Adipocyte (in vitro differentiated cells): Measurements from ENCODE around the gene ACTN1.

ENCODE experiments used
- DNase-seq: peaks from one replicate; pipeline ENCODE4 v3.0.0-alpha.2; 2015; ENCODE audit warnings: low read depth
- H3K27me3 ChIP-seq: replicated peaks from 2 replicates; pipeline ENCODE4 v1.7.0; 2013; ENCODE audit warnings: mild to moderate bottlenecking, low read length, moderate library complexity; ENCODE audit not compliant: control insufficient read depth, insufficient read depth
- H3K36me3 ChIP-seq: 2 replicates; pipeline ENCODE4 v1.7.0; 2013; ENCODE audit warnings: low read length, mild to moderate bottlenecking, moderate library complexity; ENCODE audit not compliant: control insufficient read depth, insufficient read depth, severe bottlenecking
- H3K4me1 ChIP-seq: 2 replicates; pipeline ENCODE4 v1.7.0; 2013; ENCODE audit warnings: mild to moderate bottlenecking, low read length, moderate library complexity; ENCODE audit not compliant: control insufficient read depth, insufficient read depth
- H3K4me3 ChIP-seq: 2 replicates; pipeline ENCODE4 v1.7.0; 2013; ENCODE audit warnings: mild to moderate bottlenecking, low read length, moderate library complexity
- H3K9ac ChIP-seq: 2 replicates; pipeline ENCODE4 v1.7.0; 2013; ENCODE audit warnings: mild to moderate bottlenecking, low read length, moderate library complexity
- H3K9me3 ChIP-seq: 2 replicates; pipeline ENCODE4 v1.7.0; 2013; ENCODE audit warnings: mild to moderate bottlenecking, low read length, moderate library complexity; ENCODE audit not compliant: control insufficient read depth

Gene ACTN1

DNA sequence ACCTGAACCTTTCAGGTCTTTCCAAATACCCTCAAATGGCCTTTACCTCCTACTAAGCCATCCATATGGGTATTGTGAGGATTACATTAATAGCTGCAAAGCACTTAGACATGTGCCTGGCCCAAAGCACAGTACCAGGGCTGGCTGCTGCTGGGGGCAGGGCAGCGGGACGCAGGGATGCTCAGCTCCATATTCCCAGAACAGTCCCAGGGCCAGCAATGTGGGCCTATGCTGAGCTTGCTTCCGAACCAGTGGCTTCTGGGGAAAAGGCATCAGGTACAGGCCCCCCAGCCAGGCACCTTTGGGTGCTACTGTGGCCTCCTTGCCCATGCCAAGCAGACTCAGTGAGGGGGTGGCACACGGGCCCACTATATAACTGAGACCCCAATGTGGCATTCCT is 10.4 kb downstream of the ACTN1 start:
- Histone ChIP-seq H3K36me3 (peaks cover 41% of the 10 kb centered on the region), H3K4me3 (no peak overlapping the region), H3K9ac (no peak overlapping the region), H3K9me3 (no peaks in the 10 kb centered on the region), H3K4me1 (peaks cover 41% of the 10 kb centered on the region), H3K27me3 (no peaks in the 10 kb centered on the region)
- no peak for DNase-seq

- H3K36me3 ChIP-seq = peaks cover 34% of the 10 kb centered on the region
Measured at GRCh38 chr14:68968051-68968450, 11.1 kb downstream of the ACTN1 start.

DNA sequence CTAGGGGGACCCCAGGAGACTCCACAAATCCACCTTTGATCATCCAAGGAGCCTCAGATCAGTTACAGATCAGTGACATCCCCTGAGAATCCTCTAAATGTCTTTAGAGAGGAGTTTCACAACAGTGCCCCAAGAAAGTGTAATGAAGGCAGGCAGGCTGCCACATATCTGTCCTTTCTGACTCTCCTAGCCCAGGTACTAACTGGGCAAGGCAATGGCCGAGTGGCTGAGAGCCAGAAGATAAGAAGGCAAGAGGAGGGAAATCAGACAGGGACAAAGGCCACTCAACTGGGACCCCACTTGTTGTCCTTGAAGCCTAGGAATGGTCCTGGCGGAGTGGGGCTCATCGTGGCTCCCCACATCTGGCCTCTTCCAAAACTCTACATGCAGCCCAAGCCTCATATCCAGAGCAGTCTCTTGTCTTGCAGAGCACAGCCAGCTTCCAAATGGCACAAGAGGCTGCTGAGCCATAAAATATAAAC is 11.6 kb downstream of the ACTN1 start:
- Histone ChIP-seq H3K9me3 (no peaks in the 10 kb centered on the region), H3K27me3 (no peaks in the 10 kb centered on the region), H3K36me3 (peaks cover 29% of the 10 kb centered on the region), H3K4me1 (peaks cover 45% of the 10 kb centered on the region), H3K9ac (no peak overlapping the region), H3K4me3 (no peak overlapping the region)
- DNase-seq = no peak

More at GRCh38 chr14:68968051-68968450, 11.1 kb downstream of the ACTN1 start:
- Histone ChIP-seq H3K9me3 (no peaks in the 10 kb centered on the region), H3K4me3 (no peak overlapping the region), H3K27me3 (no peaks in the 10 kb centered on the region), H3K9ac (no peak overlapping the region), H3K4me1 (peaks cover 45% of the 10 kb centered on the region)
- no peak for DNase-seq

- peaks cover 23% of the 10 kb centered on the region for H3K36me3 ChIP-seq
- no peak overlapping the region for H3K4me3 ChIP-seq
- H3K9ac ChIP-seq = no peak overlapping the region
- H3K4me1 ChIP-seq = peaks cover 45% of the 10 kb centered on the region
- H3K27me3 ChIP-seq = no peaks in the 10 kb centered on the region
- no peaks in the 10 kb centered on the region for H3K9me3 ChIP-seq
- no peak for DNase-seq
Measured at GRCh38 chr14:68966872-68967301, 12.2 kb downstream of the ACTN1 start.

- Histone ChIP-seq H3K36me3 (peaks cover 11% of the 10 kb centered on the region), H3K4me3 (no peak overlapping the region)
Measured at GRCh38 chr14:68965261-68965761, 13.8 kb downstream of the ACTN1 start.

GRCh38 chr14:68964300-68965093 is 14.6 kb downstream of the ACTN1 start:
- Histone ChIP-seq H3K4me3 (no peak overlapping the region), H3K4me1 (peaks cover 38% of the 10 kb centered on the region), H3K36me3 (peaks cover 11% of the 10 kb centered on the region), H3K9ac (no peak overlapping the region), H3K27me3 (no peaks in the 10 kb centered on the region), H3K9me3 (no peaks in the 10 kb centered on the region)
- DNase-seq = peak; percentile 51

More at GRCh38 chr14:68965261-68965761, 13.8 kb downstream of the ACTN1 start:
- H3K27me3 ChIP-seq = no peaks in the 10 kb centered on the region
- peaks cover 45% of the 10 kb centered on the region for H3K4me1 ChIP-seq
- H3K9me3 ChIP-seq = no peaks in the 10 kb centered on the region
- no peak for DNase-seq
- H3K9ac ChIP-seq = no peak overlapping the region

DNA sequence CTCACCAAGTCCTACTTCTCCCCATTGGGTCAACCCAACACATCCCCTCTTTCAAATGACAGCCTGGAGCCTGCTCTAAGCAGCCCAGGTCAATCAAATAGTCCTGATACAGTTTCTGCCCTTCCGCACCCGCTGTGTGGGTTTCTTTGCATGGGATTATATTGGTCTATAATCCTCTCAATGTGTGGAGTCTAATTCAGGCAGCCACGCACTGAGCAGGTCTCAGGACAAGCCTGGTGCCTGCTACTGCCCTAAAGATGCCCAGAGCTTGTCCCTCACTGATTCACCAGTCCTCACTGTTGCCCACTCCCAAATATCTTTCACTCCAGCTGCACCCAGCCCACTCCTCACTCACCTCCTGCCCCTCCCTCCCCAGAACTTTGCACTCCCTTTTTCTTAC is 16.4 kb downstream of the ACTN1 start:
- Histone ChIP-seq H3K9me3 (no peaks in the 10 kb centered on the region), H3K4me1 (peaks cover 47% of the 10 kb centered on the region), H3K36me3 (peaks cover 8% of the 10 kb centered on the region), H3K4me3 (no peak overlapping the region), H3K27me3 (no peaks in the 10 kb centered on the region), H3K9ac (no peak overlapping the region)
- no peak for DNase-seq

DNA sequence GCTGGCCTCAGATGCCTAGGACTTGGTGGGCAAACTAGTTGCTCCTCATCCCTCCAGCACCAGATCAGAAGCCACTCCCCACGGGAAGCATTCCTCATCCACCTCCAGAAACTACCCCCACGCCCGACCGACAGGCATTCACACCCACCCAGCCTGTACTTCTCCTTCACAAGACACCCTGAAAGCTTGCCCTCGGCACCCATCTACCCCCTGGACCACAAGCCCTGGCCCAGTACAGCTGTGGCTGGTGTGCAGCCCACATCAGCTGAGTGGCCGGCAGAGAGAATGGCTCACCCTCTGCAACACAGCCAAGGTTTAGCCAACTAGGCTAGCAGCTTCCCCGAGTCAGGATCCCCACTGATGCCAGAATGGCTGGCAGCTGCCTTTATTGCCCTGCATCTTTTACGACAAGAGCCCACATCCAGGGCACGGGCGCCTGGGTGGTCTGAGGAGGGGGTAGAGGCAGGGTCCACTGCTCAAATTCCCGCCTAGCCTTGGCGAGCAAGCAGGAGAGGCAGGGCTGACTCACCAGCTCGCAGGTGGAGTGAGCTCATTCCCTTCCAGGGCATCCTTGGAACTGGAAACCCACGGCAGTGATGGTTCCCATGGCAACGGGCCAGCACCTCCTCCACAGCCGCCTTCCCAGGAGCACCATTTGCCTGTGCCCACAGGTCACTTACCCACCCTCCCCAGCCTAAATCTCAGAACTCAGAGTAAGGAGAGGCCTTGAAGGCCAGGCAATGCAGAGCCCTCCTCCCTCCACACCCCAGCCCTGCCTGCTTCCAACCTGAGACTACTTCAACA is 17.1 kb downstream of the ACTN1 start:
- Histone ChIP-seq H3K36me3 (peaks cover 14% of the 10 kb centered on the region), H3K9me3 (no peaks in the 10 kb centered on the region), H3K4me1 (peaks cover 43% of the 10 kb centered on the region), H3K9ac (no peak overlapping the region), H3K27me3 (no peaks in the 10 kb centered on the region), H3K4me3 (no peak overlapping the region)
- peak; percentile 27 for DNase-seq

DNA sequence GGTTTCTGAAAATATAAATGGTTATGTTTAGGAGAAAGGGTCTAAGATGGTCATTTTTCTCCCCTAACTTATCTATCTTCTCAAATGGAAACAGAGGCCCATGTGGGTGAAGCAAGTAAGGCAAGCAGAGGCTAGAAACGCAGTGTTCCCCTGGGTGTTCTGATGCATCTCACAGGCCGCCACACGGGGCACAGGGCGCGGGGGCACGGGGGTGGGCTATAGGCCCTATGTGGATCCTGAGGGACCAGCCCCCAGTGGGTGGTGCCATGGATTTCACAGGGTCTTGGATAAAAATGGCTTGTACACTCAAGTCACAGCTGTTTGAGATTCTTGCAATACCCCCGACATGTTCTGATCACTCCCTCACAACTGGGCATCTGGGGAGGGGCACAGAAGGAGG is 17.7 kb downstream of the ACTN1 start:
- Histone ChIP-seq H3K27me3 (no peaks in the 10 kb centered on the region), H3K4me3 (no peak overlapping the region), H3K4me1 (peaks cover 46% of the 10 kb centered on the region), H3K9ac (no peak overlapping the region), H3K36me3 (peaks cover 14% of the 10 kb centered on the region), H3K9me3 (no peaks in the 10 kb centered on the region)
- no peak for DNase-seq

GRCh38 chr14:68960123-68960522 is 19.0 kb downstream of the ACTN1 start:
- Histone ChIP-seq H3K27me3 (no peaks in the 10 kb centered on the region), H3K4me3 (no peak overlapping the region), H3K4me1 (peaks cover 52% of the 10 kb centered on the region), H3K9me3 (no peaks in the 10 kb centered on the region), H3K9ac (no peak overlapping the region), H3K36me3 (peaks cover 14% of the 10 kb centered on the region)
- no peak for DNase-seq

- DNase-seq = no peak
Measured at GRCh38 chr14:68959035-68959434, 20.1 kb downstream of the ACTN1 start.

More at GRCh38 chr14:68959035-68959434, 20.1 kb downstream of the ACTN1 start:
- Histone ChIP-seq H3K36me3 (peaks cover 8% of the 10 kb centered on the region), H3K27me3 (no peaks in the 10 kb centered on the region), H3K4me3 (no peak overlapping the region), H3K9ac (peak overlapping the region; percentile 14), H3K4me1 (peaks cover 49% of the 10 kb centered on the region), H3K9me3 (no peaks in the 10 kb centered on the region)
